OCI-LY3 (cell line): ENCODE data around the gene LIN28B.

Experiments used
- CTCF ChIP-seq: fragments of 200-600, 300-600 bp; sonication (generic); IDR thresholded peaks from 2 replicates; pipeline ENCODE4 v1.5.1; 2014; ENCODE audit warnings: antibody characterized with exemption, low read length, low read depth
- EZH2phosphoT487 ChIP-seq: fragments of 200-600 bp; shearing (Covaris generic); IDR thresholded peaks from 2 replicates; pipeline ENCODE4 v1.6.1; 2018; ENCODE audit warnings: antibody characterized with exemption, mixed run types, low read depth

- TF ChIP-seq CTCF, result no peak
- TF ChIP-seq EZH2phosphoT487, result no peak
Observed at GRCh38 chr6:104956731-104957294, at the start of gene LIN28B.
